Gastrocnemius medialis (tissue), 4 donors: ENCODE results near the gene ZDHHC11. TPM values are rescaled to one million over a fixed set of nuclear protein-coding genes. Genes with fewer than 3 reads are reported as not detected.

Experiments
- ATAC-seq, 2 donors: fragments of 150-250 bp; one replicate each; pipeline ENCODE4 v1.9.1; 2016
- DNase-seq, 2 donors: peaks; one replicate each; pipeline ENCODE4 v3.0.0-alpha.2; 2019
- H3K27ac ChIP-seq, 4 donors: fragments of 200-600 bp; sonication (generic); 1 replicate in 1 of 4; 2 replicates in 3 of 4; pipeline ENCODE4 v1.5.1; 2016 to 2018; ENCODE audit warnings: mild to moderate bottlenecking in 2 of 4, moderate library complexity in 1 of 4
- H3K27me3 ChIP-seq, 3 donors: fragments of 200-600 bp; sonication (generic) in 2 of 3; 1 replicate in 1 of 3; 2 replicates in 2 of 3; pipeline versions ENCODE4 v1.5.1 to v1.6.0; 2016 to 2019; ENCODE audit warnings: mild to moderate bottlenecking in 1 of 3, moderate library complexity in 1 of 3
- H3K36me3 ChIP-seq, 2 donors: fragments of 200-600 bp; sonication (generic) in 1 of 2; one replicate each; pipeline ENCODE4 v1.5.1; 2017 to 2018
- H3K4me1 ChIP-seq, 2 donors: fragments of 200-600 bp; sonication (generic) in 1 of 2; one replicate each; pipeline ENCODE4 v1.5.1; 2016 to 2017; ENCODE audit warnings: mild to moderate bottlenecking in 2 of 2
- H3K4me3 ChIP-seq, 4 donors: fragments of 200-600 bp; sonication (generic) in 3 of 4; 1 replicate in 1 of 4; 2 replicates in 3 of 4; pipeline ENCODE4 v1.5.1; 2016 to 2019; ENCODE audit warnings: mild to moderate bottlenecking in 2 of 4
- H3K9me3 ChIP-seq, 3 donors: fragments of 200-600 bp; sonication (generic) in 2 of 3; 1 replicate in 1 of 3; 2 replicates in 2 of 3; pipeline ENCODE4 v1.5.1; 2016 to 2019
- POLR2A ChIP-seq, 2 donors: fragments of 450-650 bp; IDR thresholded peaks; one replicate each; pipeline ENCODE4 v1.6.1; 2017; ENCODE audit warnings: antibody characterized with exemption in 2 of 2, mild to moderate bottlenecking in 2 of 2, moderate library complexity in 2 of 2
- in situ Hi-C, 4 donors: fragments of 200-750 bp; cut with MboI; loops; one replicate each; pipeline versions ENCODE4 v1.15.0 to v1.8.0; 2017; ENCODE audit warnings: low sequenced_read_pairs in 4 of 4
- intact Hi-C: fragments of 100-400 bp; cut with DNase I; formaldehyde crosslinking; loops from one replicate; pipeline ENCODE4 v1.15.1; 2023; ENCODE audit warnings: low total_unique reads
- total RNA-seq, 4 donors: library from RNA; depleted of rRNA; stranded (reverse); fragments of >200 nt; gene quantifications; one replicate each; pipeline versions ENCODE4 v1.1.0 to v1.2.3, GENCODE V29; 2016
- TF ChIP-seq, protein P1 (sequence below), 5 experiments: fragments of 450-650 bp in 3 of 5; fragments of 200-600 bp in 2 of 5; sonication (generic) in 2 of 5; IDR thresholded peaks in 4 of 5; conservative IDR thresholded peaks in 1 of 5; 1 replicate in 4 of 5; 2 replicates in 1 of 5; pipeline ENCODE4 v1.5.1; 2016 to 2019; ENCODE audit warnings: antibody characterized with exemption in 5 of 5, mild to moderate bottlenecking in 3 of 5, moderate library complexity in 3 of 5

Gene ZDHHC11
- total RNA-seq, 4 donors from 2014 or later: 0.85 to 3.8 (median 2.3) TPM; not detected in 1

DNA sequence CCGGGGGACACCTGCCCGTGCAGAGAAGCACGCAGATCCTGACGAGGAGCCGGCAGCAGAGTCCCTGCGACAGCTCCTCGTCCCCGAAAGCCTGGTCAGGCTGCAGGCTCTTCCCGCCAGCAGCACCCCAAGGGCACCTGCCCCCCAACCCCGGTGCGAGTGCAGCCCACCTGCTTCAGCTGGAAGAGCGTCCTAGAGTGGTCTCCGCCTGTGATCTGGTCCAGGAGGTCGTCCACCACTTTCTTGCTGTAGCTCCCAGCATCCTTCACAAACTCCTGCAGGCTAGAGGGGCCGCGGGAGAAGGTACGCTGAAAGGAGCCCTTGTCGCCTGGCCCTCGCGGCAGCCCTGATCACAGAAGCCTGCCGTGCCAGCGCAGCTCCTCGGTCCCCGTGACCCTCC, 25.1 kb upstream of the ZDHHC11 start:
- Histone ChIP-seq H3K4me3 (no peak overlapping the region), H3K9me3 (no peaks in the 10 kb centered on the region), H3K4me1 (no peaks in the 10 kb centered on the region), H3K36me3 (peaks cover 0 to 61% of the 10 kb centered on the region in 2 donors), H3K27ac (no peak overlapping the region), H3K27me3 (no peaks in the 10 kb centered on the region)
- in situ Hi-C loops: no loop called here
- ATAC-seq (no peak), DNase-seq (no peak)
- TF ChIP-seq POLR2A (IDR thresholded peaks at IDR 0.05): no peak
- TF ChIP-seq, protein P1, sequence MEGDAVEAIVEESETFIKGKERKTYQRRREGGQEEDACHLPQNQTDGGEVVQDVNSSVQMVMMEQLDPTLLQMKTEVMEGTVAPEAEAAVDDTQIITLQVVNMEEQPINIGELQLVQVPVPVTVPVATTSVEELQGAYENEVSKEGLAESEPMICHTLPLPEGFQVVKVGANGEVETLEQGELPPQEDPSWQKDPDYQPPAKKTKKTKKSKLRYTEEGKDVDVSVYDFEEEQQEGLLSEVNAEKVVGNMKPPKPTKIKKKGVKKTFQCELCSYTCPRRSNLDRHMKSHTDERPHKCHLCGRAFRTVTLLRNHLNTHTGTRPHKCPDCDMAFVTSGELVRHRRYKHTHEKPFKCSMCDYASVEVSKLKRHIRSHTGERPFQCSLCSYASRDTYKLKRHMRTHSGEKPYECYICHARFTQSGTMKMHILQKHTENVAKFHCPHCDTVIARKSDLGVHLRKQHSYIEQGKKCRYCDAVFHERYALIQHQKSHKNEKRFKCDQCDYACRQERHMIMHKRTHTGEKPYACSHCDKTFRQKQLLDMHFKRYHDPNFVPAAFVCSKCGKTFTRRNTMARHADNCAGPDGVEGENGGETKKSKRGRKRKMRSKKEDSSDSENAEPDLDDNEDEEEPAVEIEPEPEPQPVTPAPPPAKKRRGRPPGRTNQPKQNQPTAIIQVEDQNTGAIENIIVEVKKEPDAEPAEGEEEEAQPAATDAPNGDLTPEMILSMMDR (IDR thresholded peaks at IDR 0.05 in 4 of 5, conservative IDR thresholded peaks at IDR 0.05 in 1 of 5): no peak
- intact Hi-C loops: no loop called here

DNA sequence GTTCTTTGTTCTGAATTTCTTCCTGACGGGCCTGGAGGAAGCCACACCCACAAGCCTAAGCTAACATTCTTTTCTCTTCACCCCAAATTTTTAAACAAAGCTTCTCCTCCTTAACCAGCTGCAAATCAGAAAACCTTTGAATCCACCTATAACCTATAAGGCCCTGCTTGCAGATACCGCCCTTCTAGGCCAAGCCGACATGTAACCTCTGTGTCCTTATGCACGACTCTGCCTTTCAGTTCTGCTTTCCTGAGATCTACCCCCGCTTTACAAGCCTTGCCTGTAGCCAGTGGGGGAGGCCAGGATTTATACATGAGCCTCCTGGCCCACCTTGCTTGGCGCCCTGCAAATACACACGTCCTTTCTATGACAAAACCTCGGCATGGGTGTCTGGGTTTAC, 22.5 kb upstream of the ZDHHC11 start:
- Histone ChIP-seq H3K4me3 (no peak overlapping the region), H3K4me1 (no peaks in the 10 kb centered on the region), H3K9me3 (no peaks in the 10 kb centered on the region), H3K36me3 (peaks cover 0 to 84% of the 10 kb centered on the region in 2 donors), H3K27ac (no peak overlapping the region), H3K27me3 (no peaks in the 10 kb centered on the region)
- ATAC-seq: no peak
- in situ Hi-C loops: no loop called here
- intact Hi-C loops: no loop called here
- DNase-seq: no peak
- TF ChIP-seq, protein P1 (IDR thresholded peaks at IDR 0.05 in 4 of 5, conservative IDR thresholded peaks at IDR 0.05 in 1 of 5): no peak
- TF ChIP-seq POLR2A (IDR thresholded peaks at IDR 0.05): no peak

DNA sequence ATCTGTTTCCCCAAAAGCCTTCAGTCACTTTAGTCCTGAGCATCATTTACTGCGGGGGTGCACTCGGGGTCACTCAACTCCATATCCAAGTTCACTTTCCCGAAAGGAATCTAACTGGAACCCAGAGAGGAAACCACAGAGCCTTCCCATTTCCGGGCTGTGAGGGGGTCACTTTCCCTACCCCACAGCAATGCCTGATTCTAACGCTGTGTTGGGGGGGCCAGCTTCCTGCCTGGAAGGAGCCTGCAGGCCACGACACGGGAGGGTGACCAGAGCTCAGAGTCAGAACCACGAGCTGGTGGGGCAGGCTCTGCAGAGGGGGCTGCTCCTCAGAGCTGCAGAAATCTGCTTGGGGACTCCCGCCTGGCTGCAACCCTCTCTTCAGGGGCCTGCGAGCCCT, 21.5 kb upstream of the ZDHHC11 start:
- ATAC-seq (no peak), DNase-seq (no peak)
- H3K9me3 ChIP-seq: no peaks in the 10 kb centered on the region
- intact Hi-C loops (no loop called here), in situ Hi-C loops (no loop called here)
- peaks cover 0 to 83% of the 10 kb centered on the region in 2 donors for H3K36me3 ChIP-seq
- no peaks in the 10 kb centered on the region for H3K27me3 ChIP-seq
- no peak overlapping the region for H3K27ac ChIP-seq
- H3K4me3 ChIP-seq: no peak overlapping the region
- no peaks in the 10 kb centered on the region for H3K4me1 ChIP-seq
- TF ChIP-seq, protein P1 (IDR thresholded peaks at IDR 0.05 in 4 of 5, conservative IDR thresholded peaks at IDR 0.05 in 1 of 5): no peak

DNA sequence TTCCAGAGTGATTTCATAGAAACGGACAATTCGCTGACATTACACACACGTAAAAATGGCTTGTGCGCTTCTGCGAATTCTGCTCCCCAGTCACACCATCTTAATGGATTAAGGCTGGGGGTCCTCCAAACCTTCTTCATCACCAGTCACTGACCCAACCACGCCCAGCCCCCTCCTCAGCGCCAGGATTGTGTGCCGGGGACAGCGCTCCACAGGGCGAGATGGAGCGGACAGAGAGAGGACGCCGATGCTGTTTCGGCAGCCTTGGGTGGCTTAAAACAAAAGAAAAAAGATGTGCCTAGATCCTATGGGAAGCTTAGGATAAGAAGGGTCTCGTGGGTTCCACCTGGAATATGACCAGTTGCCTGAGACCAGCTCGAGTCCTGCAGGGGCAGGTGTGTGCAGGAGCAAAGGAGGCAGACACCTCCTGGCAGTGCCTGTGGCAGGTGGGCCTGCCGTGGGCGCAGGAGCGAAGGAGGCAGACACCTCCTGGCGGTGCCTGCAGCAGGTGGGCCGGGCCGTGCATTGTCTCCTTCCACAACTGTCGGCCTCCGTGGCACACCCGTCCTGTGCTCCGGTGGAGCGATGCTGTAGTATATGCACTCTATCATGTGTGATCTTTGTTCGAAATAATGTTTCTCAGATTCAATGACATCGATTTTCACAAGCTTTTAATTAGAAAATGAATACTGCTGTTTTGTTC, 21.0 kb upstream of the ZDHHC11 start:
- Histone ChIP-seq H3K36me3 (peaks cover 0 to 83% of the 10 kb centered on the region in 2 donors), H3K27ac (no peak overlapping the region), H3K4me3 (no peak overlapping the region), H3K4me1 (no peaks in the 10 kb centered on the region), H3K27me3 (no peaks in the 10 kb centered on the region), H3K9me3 (no peaks in the 10 kb centered on the region)
- DNase-seq: no peak
- no peak for ATAC-seq
- in situ Hi-C loops: no loop called here
- intact Hi-C loops: no loop called here
- TF ChIP-seq POLR2A (IDR thresholded peaks at IDR 0.05): no peak
- TF ChIP-seq, protein P1 (IDR thresholded peaks at IDR 0.05 in 4 of 5, conservative IDR thresholded peaks at IDR 0.05 in 1 of 5): no peak

DNA sequence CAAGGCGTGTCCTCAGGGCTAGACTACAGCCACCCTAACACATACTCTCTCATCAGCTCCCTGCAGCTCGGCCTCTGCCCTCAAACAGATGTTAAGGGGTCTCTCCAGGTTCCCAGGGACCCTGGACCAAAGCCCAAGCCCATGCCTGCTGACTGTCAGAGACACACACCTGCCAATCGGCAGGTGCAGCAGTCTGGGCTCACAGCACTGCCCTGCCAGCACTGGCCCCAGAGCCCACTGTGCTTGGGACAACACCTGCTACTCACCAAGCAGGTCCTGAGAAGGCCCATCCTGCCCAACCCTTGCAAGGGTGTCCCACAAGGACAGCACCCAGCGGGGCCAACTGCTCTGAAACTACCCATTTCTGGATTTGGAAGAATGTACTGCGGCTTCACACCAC, 20.2 kb upstream of the ZDHHC11 start:
- no peaks in the 10 kb centered on the region for H3K4me1 ChIP-seq
- H3K27ac ChIP-seq: no peak overlapping the region
- TF ChIP-seq, protein P1 (IDR thresholded peaks at IDR 0.05 in 4 of 5, conservative IDR thresholded peaks at IDR 0.05 in 1 of 5): no peak
- TF ChIP-seq POLR2A (IDR thresholded peaks at IDR 0.05): no peak
- peaks cover 0 to 82% of the 10 kb centered on the region in 2 donors for H3K36me3 ChIP-seq
- no peak overlapping the region for H3K4me3 ChIP-seq
- ATAC-seq (no peak), DNase-seq (no peak)
- no peaks in the 10 kb centered on the region for H3K9me3 ChIP-seq
- intact Hi-C loops: no loop called here
- in situ Hi-C loops: no loop called here
- no peaks in the 10 kb centered on the region for H3K27me3 ChIP-seq
